SH-SY5Y (cell line): Measurements from ENCODE around the gene MYL2.

Source experiments
- GATA2 ChIP-seq: IDR thresholded peaks from 2 replicates; pipeline ENCODE4 v1.6.1; 2011; ENCODE audit warnings: mild to moderate bottlenecking, low read depth, low read length
- GATA3 ChIP-seq: IDR thresholded peaks from 2 replicates; pipeline ENCODE4 v1.6.1; 2011; ENCODE audit warnings: low read depth, mild to moderate bottlenecking, low read length, moderate library complexity

MYL2 gene

DNA sequence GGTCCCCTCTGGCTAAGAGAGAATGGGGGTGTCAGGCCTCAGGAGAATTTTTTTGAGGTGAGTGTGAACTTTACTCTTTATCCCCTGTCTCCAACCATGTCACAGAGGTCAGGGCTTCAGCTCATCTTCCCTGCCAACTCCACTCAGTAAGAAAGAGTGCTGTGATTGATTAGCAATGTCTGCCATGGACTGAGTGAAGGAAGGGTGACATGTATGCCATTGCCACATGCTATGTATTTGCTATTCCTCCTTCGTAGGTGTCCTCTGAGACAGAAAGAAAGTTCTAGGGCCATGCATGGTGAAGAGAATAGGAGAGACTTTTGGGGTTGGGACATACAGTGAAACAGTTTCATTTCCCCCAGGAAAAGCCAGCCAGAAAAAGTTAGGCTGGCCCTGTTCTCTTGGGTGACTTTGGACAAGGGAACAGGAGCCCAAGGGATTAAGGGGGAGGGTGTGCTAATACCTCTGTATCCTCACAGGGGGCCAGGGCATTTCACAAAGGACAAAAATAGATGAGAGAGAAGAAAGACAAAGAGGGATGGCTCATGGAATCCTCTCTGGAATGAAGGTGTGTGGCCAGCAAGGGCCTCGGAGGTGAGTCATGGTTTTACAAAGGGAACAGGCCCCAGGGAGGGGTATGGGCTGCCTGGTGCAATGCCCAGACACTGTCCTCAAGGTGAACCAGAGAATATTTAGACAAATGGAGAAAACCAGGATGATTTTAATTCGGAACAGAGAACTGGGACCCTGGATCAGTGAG, 13.9 kb upstream of the MYL2 start:
- TF ChIP-seq GATA2 (no peak), GATA3 (no peak)

GRCh38 chr12:110933326-110933974, 13.1 kb upstream of the MYL2 start:
- TF ChIP-seq GATA2 (no peak), GATA3 (no peak)

DNA sequence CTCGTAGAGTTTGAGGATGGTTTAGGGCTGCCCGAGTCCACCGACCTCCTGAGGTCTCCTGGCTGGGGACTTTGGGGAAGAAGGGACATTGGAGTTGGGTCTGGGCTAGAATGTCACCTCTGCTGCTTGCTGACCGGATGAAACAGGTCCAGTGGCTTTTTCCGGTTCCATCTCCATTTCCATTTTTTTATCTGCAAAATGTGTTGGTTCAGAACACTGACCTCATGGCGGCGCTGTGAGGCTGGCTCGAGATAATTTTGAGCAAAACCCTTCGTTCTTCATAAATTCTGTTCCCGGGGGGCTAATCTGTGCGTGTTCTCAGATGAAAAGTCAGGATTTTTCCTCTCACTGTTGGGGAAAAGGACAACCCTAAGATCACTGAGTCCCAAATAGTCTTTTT, 11.7 kb upstream of the MYL2 start:
- no peak for TF ChIP-seq GATA2
- no peak for TF ChIP-seq GATA3

DNA sequence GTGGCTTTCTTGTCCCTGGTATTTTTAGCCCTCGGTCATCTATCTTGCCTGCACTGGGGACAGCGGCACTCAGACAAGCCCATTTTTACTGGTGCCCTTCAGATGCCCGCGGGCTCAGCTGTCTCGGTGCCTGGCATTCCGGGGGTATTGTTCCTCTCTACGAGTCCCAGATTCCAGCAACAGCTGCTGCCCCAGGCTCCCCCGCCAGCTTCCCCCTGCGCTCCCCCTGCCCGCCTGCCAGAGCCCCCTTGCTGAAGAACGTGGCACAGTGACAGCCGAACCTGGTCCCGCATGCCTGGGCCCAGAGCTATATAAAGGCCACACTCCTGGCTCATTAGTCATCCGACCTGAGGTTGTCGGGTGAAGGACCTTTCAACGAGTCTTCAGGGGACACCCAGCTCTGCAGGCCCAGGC, 10.9 kb upstream of the MYL2 start:
- no peak for TF ChIP-seq GATA2
- TF ChIP-seq GATA3 = no peak

- TF ChIP-seq GATA3 = no peak
- no peak for TF ChIP-seq GATA2
These were observed 10.3 kb upstream of the MYL2 start for GRCh38 chr12:110930348-110931314.

GRCh38 chr12:110929818-110930217, 9.4 kb upstream of the MYL2 start:
- no peak for TF ChIP-seq GATA3

- TF ChIP-seq GATA3 (no peak), GATA2 (no peak)
These were observed 8.3 kb upstream of the MYL2 start for GRCh38 chr12:110928700-110929099.

DNA sequence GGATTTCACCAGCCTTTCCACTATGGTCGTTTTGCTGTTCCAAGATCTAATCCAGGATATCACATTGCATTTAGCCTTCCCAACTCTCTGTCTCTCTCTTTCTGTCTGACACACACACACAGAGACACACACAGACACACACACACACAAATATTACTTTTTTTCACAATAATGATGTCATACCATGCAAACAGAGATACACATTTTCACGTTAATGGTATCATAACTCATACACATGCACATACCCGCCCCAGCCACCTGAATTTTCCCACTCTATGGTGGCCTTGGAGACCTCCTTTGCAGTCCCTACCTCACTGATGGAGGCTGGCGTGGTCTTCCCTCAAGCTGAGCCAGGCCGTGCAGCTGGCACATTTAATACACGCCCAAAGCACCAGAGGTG, 7.2 kb upstream of the MYL2 start:
- TF ChIP-seq GATA2 (no peak), GATA3 (no peak)

- no peak for TF ChIP-seq GATA3
- TF ChIP-seq GATA2 = no peak
These were observed 3.4 kb upstream of the MYL2 start for GRCh38 chr12:110923692-110924334.

DNA sequence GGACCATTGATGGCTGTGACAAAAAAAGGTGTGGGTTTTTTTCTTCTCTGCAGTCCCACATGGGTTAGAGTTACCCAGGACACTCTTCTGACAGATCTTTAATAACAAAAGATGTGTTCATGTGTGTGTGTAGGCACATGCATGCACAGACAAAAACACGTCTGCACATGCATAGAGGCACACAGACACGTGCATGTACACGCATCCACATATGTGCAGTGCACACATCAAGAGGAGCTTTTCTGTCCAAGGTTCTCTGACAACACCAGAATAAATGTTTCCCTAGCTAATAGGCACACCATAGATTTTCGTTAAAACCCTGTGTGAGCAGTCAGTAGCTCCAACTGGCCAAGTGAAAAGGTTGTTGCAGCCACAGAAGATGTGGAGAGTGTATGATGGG, 2.8 kb upstream of the MYL2 start:
- no peak for TF ChIP-seq GATA3
- TF ChIP-seq GATA2 = no peak

DNA sequence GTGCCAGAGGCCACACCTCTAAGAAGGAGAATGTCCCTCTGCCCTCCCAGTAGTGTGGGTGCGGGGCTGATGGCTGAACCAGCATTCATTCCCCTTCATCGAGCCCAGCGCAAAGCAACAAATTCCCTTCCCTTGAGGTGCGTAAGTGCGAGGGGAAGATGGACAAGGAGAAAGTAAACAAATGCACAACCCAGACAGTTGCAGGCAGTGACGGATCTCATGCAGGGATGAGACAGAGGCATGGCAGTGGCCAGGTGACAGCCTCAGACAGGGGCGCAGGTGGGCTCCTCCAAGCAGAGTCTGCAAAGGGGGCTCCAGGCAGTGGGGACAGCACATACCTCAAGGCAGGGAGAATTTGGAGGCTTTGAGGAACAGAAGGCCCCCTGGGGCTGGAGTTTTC, 2.3 kb upstream of the MYL2 start:
- TF ChIP-seq GATA3 (no peak), GATA2 (no peak)

GRCh38 chr12:110921262-110921661, 883 bp upstream of the MYL2 start:
- TF ChIP-seq GATA2 (no peak), GATA3 (no peak)

GRCh38 chr12:110919720-110920119, 659 bp downstream of the MYL2 start:
- TF ChIP-seq GATA3 = no peak
- TF ChIP-seq GATA2 = no peak

- TF ChIP-seq GATA2 (no peak), GATA3 (no peak)
These were observed 2.4 kb downstream of the MYL2 start for GRCh38 chr12:110917961-110918360.

DNA sequence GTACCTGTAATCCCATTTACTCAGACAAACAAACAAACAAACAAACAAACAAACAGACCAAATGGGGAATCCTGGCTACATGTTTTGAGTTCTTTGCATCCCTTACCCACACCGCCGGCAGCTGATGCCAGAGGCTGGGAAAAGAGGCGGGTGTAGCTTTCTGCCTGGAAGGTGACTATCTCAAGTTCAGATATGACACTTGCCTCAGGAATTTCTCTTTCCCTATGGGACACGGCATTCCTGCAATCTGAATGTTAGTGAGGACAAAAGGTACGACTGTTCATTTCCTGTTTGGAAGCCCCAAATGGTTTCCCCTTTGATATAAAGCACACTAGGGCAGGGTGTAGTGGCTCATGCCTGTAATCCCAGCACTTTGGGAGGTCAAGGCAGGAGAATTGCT, 2.9 kb downstream of the MYL2 start:
- no peak for TF ChIP-seq GATA2
- no peak for TF ChIP-seq GATA3
